GM12892 (cell line): ENCODE results near the gene HDHD2.

Source experiments
- POLR2A ChIP-seq: IDR thresholded peaks from 2 replicates; pipeline ENCODE4 v1.6.1; 2011; ENCODE audit warnings: low read depth, low read length, control low read depth
- POLR2AphosphoS5 ChIP-seq: IDR thresholded peaks from 2 replicates; pipeline ENCODE4 v1.6.1; 2011; ENCODE audit warnings: low read depth, low read length, control low read depth

- no peak for TF ChIP-seq POLR2A
- no peak for TF ChIP-seq POLR2AphosphoS5
Measured at GRCh38 chr18:47179520-47179919, 29.2 kb upstream of the HDHD2 start.
